GM21717 (cell line): Measurements from ENCODE around the gene INHBC.
"Not testable (repeated sequence)": the region's sequence is repeated elsewhere in the genome, so short reads cannot be mapped to it uniquely, and the experiment has no call there.

Source experiments
- ATAC-seq: cut with Tn5 transposase; IDR thresholded peaks from one replicate; pipeline ENCODE4 v1.9.1; 2021; ENCODE audit warnings: mild to moderate bottlenecking, moderate library complexity; ENCODE audit not compliant: unreplicated experiment

INHBC gene, protein sequence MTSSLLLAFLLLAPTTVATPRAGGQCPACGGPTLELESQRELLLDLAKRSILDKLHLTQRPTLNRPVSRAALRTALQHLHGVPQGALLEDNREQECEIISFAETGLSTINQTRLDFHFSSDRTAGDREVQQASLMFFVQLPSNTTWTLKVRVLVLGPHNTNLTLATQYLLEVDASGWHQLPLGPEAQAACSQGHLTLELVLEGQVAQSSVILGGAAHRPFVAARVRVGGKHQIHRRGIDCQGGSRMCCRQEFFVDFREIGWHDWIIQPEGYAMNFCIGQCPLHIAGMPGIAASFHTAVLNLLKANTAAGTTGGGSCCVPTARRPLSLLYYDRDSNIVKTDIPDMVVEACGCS

GRCh38 chr12:57434517-57435223 is at the start of gene INHBC:
Gene INHBC (plus strand): TSS chr12:57434784. CDS start chr12:57434887, 103 bp downstream.
- ATAC-seq: no peak

GRCh38 chr12:57385586-57385985 is 49.0 kb upstream of the INHBC start:
- ATAC-seq: no peak

DNA sequence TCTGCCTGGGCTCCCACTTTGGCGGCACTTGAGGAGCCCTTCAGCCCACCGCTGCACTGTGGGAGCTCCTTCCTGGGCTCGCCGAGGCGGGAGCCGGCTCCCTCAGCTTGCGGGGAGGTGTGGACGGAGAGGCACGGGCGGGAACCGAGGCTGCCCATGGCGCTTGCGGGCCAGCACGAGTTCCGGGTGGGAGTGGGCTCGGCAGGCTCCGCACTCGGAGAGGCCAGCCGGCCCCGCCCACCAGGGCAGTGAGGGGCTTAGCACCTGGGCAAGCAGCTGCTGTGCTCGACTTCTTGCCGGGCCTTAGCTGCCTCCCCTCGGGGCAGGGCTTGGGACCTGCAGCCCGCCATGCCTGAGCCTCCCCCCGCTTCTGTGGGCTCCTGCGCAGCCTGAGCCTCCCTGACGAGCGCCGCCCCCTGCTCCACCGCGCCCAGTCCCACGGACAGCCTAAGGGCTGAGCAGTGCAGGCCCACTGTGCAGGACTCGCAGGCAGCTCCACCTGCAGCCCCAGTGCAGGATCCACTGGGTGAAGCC is 48.3 kb upstream of the INHBC start:
- ATAC-seq: no peak

- ATAC-seq: no peak
Measured at GRCh38 chr12:57388425-57388824, 46.2 kb upstream of the INHBC start.

DNA sequence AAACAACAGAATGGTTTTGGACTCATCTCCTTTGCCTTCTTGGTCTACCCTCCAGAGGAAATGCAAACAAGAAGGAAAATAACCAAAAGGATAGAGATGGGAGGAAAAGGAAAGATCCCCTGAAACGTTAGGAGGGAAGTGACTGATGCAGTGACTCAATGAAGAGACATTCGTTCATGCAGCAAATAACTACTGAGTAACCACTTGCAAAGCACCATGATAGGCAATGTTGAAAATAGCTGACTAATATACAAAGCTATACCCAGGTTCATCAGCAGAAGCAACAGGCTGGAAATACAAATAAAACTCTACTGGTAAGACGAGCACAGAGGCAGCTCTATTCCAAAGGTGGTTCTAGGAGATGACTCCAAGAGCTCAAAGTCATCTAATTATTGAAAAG is 45.6 kb upstream of the INHBC start:
- no peak for ATAC-seq

DNA sequence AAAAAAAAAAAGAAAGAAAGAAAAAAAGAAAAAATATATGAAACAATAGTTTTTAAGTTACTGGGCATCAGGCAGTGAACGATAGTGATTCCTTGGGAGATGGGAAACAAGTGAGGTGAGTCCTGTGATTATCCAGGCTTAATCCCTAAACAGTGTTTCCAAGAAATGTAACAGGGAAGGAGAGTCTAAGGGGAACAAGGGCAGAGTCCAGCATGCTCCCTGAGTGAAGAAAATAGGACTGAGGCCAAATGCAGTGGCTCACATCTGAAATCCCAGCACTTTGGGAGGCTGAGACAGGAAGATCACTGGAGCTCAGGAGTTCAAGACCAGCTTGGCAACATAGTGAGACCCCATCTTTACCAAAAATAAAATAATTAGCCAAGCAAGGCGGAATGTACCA is 44.4 kb upstream of the INHBC start:
- no peak for ATAC-seq

DNA sequence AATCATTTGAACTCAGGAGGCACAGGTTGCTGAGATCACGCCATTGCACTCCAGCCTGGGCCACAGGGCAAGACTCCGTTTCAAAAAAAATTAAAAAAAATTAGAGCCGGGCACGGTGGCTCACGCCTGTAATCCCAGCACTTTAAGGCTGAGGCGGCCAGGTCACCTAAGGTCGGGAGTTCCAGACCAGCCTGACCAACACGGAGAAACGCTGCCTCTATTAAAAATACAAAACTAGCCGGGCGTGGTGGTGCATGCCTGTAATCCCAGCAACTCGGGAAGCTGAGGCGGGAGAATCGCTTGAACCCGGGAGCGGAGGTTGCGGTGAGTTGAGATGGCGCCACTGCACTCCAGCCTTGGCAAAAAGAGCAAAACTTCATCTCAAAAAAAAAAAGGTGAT is 39.5 kb upstream of the INHBC start:
- no peak for ATAC-seq

GRCh38 chr12:57397441-57397840 is 37.1 kb upstream of the INHBC start:
- ATAC-seq: no peak

DNA sequence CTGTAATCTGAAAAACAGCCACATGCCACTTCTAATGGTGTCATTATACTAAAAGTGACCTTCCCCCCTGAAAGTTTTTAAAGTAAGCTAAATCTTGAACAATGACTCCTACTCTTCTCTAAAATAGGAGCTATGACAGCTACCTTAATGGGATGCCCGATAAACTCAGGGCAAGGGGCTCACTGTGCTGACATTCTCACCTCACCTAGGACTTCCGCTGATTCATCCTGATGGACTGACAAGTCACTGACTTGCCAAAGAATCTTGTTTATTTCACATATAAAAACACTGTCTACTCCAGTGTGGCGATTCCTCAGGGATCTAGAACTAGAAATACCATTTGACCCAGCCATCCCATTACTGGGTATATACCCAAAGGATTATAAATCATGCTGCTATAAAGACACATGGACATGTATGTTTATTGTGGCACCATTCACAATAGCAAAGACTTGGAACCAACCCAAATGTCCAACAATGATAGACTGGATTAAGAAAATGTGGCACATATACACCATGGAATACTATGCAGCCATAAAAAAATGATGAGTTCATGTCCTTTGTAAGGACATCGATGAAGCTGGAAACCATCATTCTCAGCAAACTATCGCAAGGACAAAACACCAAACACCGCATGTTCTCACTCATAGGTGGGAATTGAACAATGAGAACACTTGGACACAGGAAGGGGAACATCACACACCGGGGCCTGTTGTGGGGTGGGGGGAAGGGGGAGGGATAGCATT is 34.7 kb upstream of the INHBC start:
- not testable (repeated sequence) for ATAC-seq

- ATAC-seq: no peak
Measured at GRCh38 chr12:57401165-57401564, 33.4 kb upstream of the INHBC start.

DNA sequence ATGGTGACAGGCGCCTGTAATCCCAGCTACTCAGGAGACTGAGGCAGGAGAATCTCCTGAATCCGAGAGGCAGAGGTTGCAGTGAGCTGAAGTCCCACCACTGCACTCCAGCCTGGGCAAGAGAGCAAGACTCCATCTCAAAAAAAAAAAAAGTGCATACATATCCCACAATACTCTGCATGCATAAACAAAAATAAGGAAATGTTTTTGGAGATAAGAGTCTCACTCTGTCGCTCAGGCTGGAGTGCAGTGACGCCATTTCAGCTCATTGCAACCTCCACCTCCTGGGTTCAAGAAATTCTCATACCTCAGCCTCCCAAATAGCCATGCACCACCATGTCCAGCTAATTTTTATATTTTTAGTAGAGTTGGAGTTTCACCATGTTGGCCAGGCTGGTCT is 32.4 kb upstream of the INHBC start:
- ATAC-seq: not testable (repeated sequence)

DNA sequence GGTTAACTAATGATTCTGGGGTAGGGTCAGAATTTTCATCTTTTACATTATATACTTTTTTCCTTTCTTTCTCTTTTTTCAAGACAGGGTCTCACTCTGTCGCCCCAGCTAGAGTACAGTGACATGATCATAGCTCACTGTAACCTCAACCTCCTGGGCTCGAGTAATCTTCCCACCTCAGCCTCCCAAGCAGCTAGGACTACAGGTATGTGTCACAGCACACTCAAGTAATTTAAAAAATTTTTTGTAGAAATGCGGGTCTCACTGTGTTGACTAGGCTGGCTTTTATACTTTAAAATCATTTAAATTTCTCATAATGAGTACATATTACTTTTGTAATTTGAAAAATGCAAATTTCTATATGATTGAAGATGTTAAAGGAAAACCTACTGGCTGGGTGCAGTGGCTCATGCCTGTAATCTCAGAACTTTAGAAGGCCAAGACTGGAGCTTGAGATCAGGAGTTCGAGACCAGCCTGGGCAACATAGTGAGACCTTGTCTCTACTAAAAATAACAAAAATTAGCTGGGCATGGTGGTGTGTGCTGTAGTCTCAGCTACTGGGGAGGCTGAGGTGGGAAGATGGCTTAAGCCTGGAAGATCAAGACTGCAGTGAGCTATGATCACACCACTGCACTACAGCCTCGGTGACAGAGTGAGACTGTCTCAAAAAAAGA is 29.5 kb upstream of the INHBC start:
- no peak for ATAC-seq

- no peak for ATAC-seq
Measured at GRCh38 chr12:57410534-57410933, 24.1 kb upstream of the INHBC start.

DNA sequence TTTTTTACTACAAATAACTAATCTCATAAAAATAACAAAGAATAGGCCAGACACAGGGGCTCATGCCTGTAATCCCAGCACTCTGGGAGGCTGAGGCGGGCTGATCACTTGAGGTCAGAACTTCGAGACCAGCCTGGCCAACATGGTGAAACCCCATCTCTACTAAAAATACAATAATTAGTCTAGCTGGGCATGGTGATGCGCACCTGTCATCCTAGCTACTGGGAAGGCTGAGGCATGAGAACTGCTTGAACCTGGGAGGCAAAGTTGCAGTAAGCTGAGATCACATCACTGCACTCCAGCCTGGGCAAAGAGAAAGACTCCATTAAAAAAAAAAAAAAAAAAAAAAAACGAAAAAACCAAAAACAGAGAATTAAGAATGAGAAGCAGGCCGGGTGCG is 20.4 kb upstream of the INHBC start:
- not testable (repeated sequence) for ATAC-seq

- ATAC-seq: no peak
Measured at GRCh38 chr12:57415088-57415487, 19.5 kb upstream of the INHBC start.

DNA sequence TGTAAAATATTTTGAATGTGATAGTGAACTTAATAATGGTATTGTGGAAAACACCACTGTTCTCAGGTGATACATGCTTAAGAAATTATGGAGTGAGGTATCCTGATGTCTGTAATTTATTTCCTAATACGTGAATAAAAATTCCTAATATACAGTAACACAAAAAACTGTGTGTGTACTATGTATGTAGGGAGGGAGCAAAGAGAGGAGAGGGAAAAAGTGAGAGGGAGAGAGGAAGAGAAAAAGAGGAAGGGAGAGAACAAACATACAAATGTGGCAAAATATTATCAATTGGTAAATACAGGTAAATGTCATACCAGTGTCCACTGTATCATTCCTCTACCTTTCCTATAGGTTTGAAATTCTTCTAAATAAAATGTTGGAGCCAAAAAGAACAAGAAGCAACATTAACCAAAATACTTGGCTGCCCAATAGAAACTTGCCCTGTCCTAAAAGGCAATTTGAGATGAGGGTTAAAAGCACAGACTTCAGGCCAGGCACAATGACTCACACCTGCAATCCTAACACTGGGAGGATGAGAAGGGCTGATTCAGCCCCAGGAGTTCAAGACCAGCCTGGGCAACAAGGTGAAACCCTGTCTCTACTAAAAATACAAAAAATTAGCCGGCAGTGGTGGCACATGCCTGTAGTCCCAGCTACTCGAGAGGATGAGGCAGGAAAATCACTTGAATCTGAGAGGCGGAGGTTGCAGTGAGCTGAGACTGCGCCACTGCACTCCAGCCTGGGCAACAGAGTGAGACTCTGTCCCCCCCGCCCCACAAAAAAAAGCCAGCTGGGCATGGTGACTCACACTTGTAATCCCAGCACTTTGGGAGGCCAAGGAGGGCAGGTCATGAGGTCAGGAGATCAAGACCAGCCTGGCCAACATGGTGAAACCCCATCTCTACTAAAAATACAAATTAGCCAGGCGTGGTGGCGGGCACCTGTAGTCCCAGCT is 18.3 kb upstream of the INHBC start:
- no peak for ATAC-seq

DNA sequence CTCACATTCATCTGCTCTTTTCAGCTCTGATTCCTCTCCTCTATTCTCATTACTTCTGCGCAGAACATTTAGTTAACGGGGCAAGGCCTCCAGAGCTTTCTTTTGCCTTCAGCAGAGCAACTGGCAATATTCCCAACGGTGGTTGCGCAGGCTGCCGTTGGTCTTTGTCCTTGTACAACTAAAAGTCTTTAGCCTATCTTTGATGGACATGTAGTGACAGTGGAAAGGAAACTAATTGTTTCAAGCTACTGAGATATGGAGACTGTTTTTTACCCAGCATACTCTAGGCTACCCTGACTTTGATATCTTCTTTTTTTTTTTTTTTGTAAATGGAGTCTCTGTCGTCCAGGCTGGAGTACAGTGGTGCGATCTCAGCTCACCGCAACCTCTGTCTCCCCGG is 16.3 kb upstream of the INHBC start:
- ATAC-seq: no peak

- ATAC-seq: no peak
Measured at GRCh38 chr12:57419495-57419894, 15.1 kb upstream of the INHBC start.

GRCh38 chr12:57420482-57420881 is 14.1 kb upstream of the INHBC start:
- ATAC-seq: no peak

- ATAC-seq: not testable (repeated sequence)
Measured at GRCh38 chr12:57426948-57427347, 7.6 kb upstream of the INHBC start.
